Activated CD4-positive, alpha-beta T cell treated with anti-CD3 and anti-CD28 coated beads, Interleukin-2, Interleukin-4, amounts not matched to agents 100 ng/mL and 50 ng/mL, durations not matched to agents 16 hours and 8 hours (primary cell): ENCODE data around the gene DSTN.

Experiments
- DNase-seq: peaks from one replicate; pipeline ENCODE4 v3.0.0-alpha.2; 2020; ENCODE audit warnings: low spot score

The DSTN gene

DNA sequence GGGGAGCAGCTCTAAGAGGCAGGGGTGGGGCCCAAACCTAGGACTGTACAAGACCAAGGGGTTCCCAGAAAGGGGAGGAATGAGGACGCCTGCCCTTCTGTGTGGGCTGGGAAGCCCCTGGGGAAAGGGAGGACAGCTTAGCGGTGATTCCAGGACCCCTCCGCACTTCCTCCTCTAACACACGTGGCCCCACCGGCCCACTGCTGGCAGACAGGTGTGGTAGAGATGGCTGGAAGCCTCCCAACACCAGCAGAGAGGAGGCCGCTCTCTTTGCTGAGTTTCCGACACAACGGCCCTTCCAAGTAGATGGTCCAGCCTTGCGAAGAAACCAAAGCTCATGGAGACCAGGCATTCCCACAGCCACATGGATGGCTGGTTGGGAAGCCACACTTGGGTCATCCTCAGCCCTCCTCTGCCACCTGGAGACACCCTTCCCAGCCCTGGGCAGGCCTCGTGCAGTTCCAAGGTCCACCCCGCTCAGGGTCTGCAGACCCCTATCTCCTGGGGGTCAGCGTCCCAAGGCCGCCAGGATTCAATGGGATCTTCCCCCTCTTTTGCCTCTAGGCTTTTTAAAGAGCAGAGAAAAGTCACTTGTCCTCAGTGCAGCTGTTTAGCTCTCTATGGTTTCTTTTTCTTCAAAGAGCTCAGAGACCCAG lies 68.2 kb downstream of the DSTN start:
- DNase-seq, result no peak

DNA sequence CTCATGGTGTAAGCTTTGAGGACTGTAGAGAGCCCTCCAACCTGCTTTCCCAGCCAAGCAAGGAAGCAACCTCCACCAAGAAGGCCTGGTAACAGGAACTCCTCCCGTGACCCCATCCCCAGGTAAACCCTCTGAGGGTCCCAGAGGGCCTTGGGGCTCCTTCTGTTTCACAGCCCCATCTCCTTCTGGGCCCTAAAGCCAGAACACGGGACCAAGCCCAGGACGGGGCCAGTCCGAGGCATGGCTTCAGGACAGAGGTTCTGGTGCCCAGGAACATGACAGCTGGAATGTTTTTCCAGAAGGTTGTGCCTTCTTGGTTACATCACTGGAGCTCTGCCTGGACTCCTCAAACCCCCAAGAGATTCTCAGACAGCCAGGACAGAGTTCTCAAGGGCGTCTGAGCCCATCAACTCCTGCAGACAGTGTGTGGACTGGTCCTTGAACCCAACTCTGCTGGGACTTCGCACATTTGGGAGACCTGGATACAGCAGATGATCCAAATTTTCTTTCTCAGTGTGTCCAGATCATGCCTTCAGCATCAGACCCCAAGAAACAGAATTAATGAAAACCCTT lies 69.0 kb downstream of the DSTN start:
- DNase-seq, result no peak

DNA sequence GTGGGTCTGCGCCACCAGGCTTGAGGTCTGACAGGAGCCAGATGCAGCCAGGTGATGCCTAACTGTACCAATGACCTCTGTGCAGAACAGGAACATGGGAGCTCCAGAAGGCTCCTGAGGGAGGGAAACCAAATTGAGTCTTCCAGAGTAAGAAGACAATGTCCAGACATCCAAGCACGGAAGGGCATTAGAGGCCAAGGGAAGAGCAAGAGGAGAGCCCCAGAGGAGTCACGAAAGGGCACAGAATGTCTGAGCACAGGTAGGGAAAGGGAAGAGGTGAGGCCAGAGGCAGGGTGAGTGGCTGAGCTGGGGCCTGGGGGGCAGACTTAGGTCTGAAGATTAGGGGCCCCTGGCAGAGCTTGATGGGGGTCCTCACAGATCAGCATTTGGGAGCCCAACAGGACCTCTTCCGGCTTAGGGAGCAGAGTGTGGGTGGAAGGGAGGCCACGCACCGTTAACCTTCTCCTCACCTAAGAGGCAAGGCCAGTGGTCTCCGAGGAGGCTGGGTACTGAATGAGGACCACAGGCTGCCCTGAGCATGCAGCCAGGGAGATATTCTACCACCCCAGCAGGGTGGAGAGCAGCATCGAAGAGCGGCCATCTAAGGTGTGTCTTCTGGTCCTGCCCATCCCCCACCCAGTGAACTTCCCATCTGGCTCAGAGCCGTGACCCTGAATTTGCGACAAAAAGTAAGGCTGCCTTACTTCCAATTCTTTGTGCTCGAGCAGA lies 70.4 kb downstream of the DSTN start:
- no peak for DNase-seq

DNA sequence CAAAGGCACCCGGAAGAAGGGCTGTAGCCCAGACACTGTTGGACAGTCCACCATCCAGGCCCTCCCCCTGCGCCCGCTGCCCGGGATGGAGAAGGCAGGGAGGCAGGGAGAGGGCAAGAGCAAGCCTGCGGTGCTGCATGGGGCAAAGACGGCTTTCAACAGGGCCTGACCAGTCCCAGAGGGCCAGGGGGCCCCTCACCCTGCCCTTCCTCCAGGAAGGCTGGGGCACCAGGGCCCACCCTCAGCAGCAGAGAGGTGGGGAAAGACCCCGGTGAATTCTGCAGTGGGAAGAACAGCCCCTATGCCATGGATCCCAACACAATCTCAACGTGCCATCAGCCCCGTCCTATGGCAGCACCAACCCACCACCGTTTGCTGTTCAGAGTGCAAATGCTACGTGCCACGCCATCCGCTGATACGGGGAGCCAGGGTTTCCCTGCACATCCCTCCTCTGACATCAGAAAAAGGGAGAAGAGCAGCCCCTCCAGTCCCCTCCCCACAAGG lies 71.1 kb downstream of the DSTN start:
- DNase-seq, result no peak

DNA sequence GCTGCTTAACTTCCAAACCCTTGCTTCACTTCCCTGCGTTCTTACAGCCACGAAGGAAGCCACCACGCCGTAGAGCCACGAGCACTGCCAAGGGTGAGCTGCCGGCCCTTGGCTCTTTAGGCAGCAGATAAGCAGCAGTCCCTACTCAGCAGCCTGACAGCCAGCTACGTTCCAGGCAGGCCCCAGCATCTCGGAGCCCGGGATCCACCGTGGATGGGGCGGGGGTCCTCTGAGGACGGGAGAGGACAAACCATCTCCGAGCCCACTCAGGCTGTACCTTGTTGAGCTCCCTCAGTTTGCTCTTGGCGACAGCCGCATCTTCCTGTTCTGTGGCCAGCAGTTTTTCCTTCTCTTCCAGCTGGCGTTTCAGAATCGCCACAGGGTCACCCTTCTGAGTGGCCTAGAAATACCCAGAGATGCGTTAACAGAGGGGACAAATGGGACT lies 71.7 kb downstream of the DSTN start:
- DNase-seq, result no peak

DNA sequence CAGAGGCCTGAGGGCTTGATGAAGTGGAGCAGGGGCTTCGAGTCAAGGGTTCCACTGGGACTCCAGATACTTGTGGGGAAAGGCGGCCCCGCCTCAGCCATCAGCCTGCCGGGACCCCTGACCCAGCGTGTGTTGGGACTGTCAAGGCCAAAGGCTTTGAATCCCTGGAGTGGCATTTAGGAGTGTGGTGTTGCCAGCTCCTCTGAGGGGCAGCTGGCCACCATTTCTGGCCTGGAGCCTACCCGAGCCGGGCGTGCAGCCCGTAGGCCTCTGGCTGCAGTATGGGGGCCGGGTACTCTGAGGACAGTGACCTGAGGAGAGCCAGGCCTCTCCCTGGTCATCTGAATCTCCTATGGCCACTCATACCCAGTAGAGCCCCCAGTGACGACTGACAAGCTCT lies 72.1 kb downstream of the DSTN start:
- DNase-seq, result no peak

DNA sequence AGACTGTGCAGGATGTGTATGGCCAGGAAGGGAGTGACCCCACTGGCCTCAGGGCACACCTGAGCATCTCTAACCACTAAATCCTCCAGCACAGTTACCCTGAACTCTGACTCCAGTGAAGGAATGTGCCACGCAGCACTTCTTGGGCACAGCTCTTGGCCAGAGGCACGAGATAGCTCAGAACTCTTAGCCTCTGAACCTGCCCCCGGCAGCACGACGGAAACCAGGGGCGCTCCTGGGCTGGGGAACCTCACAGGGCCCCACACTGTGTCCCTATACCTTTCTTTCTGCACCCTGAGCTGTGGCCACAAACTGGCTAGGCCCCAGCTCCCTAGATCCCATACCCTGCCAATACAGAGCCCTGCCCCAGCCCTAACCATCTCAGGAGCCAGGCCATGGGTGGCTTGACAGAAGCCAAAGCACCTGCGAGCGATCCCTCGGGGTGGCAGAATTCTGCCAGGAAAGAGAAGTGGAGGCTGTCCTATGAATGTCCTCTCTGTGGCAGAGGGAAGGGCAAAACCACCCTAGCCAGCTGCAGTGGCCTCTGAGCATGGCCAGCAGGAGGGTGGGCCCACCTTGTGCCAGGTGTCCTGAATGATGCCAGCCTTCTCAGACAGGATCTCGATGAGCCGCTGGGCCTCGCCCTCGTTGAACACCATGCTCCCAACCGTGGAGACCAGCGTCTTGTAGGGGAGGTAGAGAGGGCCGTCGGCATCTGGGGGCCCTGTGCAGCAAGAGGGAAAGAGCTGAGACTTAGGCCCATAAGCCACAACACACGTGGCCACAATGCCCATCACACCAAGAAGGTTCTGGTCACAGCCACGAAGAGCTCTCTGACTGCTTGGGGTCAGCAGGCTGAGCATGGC lies 72.8 kb downstream of the DSTN start:
- no peak for DNase-seq

DNA sequence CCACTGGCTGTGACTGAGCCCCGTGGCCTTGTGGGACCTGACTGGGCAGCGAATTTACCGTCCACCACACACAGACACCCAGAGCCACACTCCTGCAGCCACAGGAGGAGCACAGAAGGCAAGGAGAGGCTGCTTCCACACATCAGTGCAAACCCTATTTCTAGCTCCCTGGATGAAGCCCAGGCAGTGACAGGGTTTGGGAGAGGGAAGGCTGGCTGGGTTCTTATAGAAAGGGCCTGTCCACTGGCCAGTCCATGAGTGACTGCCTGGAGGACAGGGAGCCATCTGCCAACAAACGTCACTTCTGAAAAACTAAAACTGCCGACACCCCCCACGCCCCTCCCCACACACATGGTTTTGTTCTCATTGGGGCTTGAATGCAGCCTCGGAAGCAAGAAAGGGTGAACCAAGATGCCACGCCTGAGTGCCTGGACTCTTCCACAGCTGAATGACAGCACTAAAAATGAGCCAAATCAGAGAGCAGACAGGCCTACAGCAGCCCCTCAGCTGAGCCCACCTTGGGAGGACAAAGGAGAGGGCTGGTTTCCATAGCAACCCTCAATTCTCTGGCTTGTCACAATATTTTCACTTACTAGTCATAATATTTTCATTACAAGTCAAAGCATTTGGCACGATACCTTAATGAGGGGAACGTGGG lies 73.8 kb downstream of the DSTN start:
- no peak for DNase-seq

DNA sequence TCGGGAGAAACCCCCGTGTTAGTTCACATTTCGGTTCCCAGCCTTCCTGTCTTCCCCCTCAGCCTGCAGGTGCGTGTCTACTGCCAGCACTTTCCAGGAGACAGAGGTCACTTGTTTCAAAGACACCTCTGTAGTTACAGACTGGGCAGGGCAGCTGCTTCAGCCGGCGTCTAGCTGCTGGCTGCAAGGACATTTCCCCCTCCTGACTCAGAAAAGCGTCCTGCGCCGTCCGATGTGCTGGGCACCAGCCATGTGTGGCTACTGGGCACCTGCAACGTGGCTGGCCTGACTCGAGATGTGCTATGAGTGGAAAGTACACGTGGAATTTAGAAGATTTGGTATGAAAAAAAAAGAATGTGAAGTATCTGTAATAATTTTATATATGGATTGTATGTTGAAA lies 74.6 kb downstream of the DSTN start:
- DNase-seq, result no peak

DNA sequence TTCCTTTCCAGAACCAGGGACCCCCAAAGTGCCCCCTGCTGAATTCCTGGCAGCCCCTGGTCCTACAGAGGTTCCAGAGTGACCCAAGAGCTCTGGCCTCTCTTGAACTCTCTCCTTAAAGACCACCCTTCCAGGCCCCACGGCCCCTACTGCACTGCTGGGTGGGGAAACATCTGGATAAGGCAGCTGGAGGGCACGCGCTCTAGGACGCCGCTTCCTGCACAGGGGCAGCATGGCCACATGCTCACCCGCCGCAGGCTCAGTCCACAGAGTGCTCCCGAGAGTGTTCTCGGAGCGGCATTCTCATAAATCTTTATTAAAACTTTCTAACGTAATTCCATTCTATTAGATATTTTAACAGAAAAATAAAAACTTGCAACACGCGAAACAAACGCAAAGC lies 75.1 kb downstream of the DSTN start:
- DNase-seq, result no peak

DNA sequence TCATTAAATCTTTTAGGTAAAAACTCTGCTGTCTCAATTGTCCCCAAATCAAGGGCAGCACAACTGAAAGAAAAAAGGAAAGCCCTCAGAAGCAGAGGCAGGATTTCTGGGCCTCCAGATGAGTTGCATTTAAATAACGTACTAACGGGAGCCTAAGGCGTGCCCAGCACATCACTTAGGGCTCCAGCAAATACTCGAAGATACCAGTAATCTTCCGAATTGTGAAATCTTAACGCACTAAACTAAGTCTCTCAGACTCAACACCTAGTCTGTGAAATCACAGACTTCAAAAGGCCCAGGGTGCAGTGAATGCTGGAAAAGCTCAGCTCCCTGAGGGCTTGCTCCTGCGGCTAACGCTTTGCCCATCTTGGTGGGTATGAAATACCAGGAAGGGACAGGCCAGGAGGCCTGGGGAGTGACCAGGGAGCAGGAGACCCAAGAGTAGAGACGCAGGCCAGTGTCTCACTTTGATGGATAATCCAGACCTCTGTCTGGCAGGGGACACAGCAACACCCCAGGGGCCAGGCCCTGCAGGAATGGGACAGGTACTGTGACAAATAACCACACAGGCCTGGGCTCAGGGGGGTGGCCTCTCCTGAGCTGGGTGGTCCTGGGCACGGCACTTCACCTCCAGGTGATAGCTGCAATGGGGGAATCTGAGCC lies 75.8 kb downstream of the DSTN start:
- DNase-seq, result no peak

DNA sequence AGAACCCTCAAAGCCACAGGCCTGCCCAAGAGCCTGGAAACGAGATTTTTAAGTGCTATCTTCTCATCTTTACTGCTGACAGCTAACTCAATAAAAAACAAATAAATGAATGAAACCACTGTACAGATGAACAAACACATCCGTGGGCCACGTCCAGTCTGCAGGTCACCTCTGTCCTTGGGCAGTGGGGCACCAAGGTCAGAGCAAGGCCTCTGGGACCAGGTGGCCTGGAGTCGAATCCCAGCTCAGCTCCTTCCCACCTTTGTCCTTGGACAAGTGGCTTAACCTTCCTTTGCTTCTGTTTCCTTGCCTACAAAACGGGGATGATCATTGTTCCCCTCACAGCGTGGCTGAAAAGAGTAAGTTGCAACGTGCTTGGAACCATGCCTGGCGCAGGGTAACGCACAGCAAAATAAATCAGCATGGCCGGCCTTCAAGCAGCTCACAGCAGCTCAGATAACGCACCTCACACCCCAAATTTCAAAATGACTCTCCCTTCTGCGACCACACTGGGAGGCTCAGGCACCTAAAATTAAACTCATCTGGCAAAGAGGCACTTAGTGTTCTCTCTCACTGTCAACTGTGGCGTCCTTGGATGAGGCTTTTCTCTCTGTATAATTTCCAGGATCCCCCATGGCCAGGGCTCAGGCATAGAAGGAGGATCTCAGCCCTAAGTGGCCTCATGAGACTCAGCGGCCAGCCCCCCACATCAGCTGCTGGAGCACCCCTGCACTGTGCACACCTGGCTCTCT lies 76.5 kb downstream of the DSTN start:
- DNase-seq, result no peak

DNA sequence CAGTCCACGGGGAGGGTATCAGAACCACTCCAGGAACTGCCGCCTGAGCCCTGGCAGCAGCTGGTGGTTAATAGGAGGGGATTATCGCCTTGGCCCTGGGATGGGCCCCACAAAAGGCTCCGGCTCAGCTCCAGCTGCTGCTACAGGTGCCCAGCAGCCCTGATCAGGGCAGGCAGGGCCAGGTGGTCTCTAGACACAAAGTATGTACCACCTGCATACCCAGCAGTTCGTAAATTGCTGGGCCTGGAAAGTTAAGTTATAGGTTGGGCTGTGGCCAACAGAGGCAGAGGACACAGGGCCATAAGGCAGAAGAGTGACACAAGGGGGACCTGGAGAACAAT lies 77.1 kb downstream of the DSTN start:
- DNase-seq, result no peak

DNA sequence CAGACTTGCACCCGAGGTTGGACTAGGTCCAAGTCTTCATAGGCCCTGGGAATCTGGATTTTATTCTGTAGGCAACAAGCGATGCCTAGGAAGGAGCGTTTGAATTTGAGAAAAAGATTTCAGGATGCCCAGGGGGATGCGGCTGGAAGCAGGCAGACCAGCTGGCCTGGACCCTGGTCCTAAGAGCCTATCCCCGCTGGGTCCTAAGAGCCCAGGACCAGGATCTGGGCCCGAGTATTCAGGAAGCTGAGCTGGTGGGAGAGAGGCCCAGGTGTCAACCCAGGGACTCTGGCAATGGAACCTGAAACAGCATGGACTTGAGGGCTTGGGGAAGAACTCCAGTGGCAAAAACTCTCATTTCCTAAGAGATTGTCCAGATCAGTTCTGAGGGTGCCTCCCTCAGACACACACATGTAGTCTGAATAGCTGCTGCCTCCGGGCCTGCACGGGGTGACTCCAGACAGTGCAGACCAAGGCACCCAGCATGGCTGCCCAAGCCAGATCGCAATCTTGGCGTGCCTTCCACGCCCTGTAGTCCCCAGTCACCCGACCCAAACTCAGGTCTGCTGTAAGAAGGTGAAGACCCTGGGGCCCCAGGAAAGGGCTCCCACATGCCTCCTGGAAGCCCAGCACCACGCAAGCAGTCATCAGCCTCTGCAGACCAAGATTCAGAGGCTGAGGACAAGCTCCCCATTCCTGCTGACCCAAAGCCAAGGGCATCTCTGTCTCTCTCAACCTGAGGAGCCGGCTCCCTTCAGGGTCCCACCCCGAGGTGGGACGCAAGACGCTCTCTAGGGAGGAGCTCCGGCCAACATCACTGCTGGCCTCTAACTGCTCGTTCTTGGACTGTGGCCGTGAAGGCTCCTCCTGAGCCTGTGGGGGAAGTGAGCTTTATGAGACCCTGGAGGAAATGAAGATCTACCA lies 77.8 kb downstream of the DSTN start:
- DNase-seq, result no peak

DNA sequence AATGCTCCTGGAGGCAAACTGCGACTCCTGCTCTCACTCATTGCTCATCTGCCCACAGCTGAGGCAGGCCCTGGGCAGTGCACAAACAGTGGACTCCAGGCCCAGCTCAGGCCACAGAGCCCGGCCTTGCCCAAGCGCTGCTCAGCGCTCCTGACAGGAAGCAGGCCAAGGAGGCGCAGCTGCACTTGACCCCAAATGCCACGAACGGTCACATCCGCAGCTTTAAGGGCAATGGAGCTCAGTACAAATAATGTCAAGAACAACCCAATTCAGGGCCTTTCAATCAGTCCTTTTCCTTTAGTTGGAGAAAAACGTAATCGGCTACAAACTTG lies 78.4 kb downstream of the DSTN start:
- no peak for DNase-seq

DNA sequence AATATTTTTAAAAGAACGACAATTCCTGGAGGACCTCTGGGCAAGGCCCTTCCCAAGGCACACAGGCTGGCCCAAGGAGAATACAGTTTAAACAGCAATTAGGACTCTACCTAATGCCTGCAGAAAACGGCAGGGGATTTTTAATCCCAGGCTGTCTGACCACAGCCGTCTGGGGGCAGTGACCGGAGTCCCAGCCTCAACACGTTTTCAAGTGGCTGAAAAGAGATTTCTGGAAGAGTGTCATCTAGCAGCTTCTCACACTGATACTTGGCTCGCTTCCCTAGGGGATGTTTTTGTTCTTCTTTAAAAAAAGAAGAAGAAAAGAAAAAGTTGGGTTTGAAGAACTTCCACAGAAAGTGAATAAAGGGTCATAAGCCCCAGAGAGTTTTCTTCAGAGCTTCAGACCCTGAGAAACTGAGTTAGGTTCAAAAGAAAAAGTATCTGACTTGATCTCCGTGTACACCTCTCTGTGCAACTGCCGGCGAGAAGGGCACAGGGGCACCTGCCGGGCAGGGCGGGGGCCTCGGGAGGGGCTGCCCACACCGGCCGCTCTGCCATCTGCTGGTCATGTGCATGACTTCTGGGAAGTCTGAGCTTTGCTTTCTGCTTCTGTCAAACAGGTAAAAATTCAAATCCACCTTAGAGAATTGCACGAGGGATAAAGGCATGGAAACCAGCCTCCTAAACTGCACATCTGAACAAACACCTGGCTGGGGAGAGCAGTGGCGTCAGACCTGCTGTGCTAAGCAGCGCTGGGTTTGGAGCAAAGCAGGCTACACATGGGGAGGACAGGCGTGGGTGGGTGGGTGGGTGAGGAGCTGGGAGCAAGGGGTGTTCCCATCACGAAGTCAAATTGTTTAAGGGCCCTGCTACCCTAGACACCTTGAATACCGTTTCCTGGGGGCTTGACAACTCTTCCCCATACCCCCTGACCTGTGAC lies 79.2 kb downstream of the DSTN start:
- DNase-seq, result no peak

DNA sequence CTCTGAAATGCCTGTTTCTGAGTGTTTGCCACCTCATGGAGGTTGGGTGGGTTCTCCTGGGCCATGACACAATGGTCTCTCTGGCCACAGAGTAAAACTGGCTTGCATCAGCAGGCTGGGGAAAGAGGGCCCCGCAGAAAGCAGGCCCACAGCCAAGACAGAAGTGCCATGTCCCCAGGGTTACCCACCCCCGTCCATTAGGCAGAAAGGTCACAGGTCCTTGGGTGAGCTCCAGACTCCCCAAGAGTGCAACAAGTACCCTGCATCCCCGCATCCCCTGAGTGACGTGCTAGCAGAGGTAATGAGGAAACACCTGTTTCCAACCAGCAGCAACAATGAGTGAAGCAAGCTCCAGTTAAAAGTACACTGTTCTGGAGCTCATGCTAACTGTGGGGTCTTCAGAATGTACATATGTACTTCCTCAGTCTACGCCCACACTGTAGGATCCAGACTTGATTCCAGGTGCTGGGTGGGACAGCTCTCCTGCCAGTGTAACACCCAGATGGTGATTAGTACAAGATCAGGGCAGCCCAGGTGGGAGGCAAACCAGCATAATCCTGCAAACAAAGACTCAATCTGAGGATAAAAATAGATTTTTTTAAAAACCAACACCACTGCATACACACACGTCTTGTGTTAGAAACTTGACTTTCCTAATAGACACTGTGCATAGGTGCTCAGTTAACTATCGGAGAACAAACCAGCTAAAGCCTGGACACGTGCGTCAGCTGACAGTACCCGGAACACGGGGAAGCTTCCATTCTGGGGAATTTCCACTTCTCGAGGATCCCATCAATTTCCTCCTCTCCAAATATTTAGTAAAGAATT lies 80.6 kb downstream of the DSTN start:
- no peak for DNase-seq
